Skeletal muscle tissue (tissue), 4 donors: ENCODE data around the gene SIRT4. TPM values are rescaled to one million over a fixed set of nuclear protein-coding genes. Genes with fewer than 3 reads are reported as not detected.
A peak's percentile ranks its signal among the peaks of the same experiment; 100 is the strongest.

Experiments used
- H3K27ac ChIP-seq: one replicate; pipeline ENCODE4 v1.7.0; 2013; ENCODE audit warnings: mild to moderate bottlenecking, low read depth, low read length, inconsistent platforms
- H3K27me3 ChIP-seq, 3 donors: one replicate each; pipeline ENCODE4 v1.7.0; 2013; ENCODE audit warnings: low read length in 3 of 3; ENCODE audit not compliant: control insufficient read depth in 3 of 3, insufficient read depth in 3 of 3
- H3K36me3 ChIP-seq, 3 donors: one replicate each; pipeline ENCODE4 v1.7.0; 2013; ENCODE audit warnings: low read length in 3 of 3; ENCODE audit not compliant: control insufficient read depth in 3 of 3, insufficient read depth in 3 of 3
- H3K4me1 ChIP-seq, 3 donors: one replicate each; pipeline ENCODE4 v1.7.0; 2013; ENCODE audit warnings: low read length in 3 of 3, mild to moderate bottlenecking in 3 of 3; ENCODE audit not compliant: control insufficient read depth in 3 of 3, insufficient read depth in 3 of 3
- H3K4me3 ChIP-seq, 3 donors: one replicate each; pipeline ENCODE4 v1.7.0; 2013; ENCODE audit warnings: low read length in 3 of 3
- H3K9ac ChIP-seq, 3 donors: one replicate each; pipeline ENCODE4 v1.7.0; 2013; ENCODE audit warnings: low read length in 3 of 3, mild to moderate bottlenecking in 3 of 3, moderate library complexity in 2 of 3, low read depth in 1 of 3
- H3K9me3 ChIP-seq, 3 donors: one replicate each; pipeline ENCODE4 v1.7.0; 2013; ENCODE audit warnings: low read length in 3 of 3; ENCODE audit not compliant: control insufficient read depth in 3 of 3
- total RNA-seq: library from RNA; depleted of rRNA; stranded (reverse); fragments of >200 nt; gene quantifications from one replicate; pipeline ENCODE4 v1.2.3, GENCODE V29; 2014
- donor health status: Osteomylitis.

The SIRT4 gene
- total RNA-seq, 1 donor from 2014 or later = 3.7 TPM

DNA sequence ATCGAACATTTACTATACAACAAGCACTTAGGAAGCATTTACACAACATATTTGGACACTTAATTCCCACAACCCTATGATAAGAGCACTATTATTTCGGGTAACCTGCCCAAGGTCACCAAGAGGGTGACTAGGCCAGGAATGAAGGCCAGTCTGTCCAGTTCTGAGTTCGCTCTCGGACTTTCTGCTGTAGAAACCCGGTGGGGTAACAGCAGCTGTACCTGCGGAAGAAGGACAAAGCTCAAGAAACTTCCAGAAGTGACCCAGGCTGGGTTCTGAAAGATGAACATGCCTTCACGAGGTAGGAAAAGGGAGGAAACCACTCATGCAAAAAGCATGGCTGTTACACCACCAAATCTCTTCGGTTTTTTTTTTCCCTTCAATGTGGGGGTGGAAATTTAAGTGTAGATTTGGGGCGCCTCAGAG is 14.7 kb downstream of the SIRT4 start:
- Histone ChIP-seq H3K9ac (peak overlapping the region; percentile 86 to 92 (median 92)), H3K27ac (peak overlapping the region; percentile 81), H3K9me3 (no peaks in the 10 kb centered on the region), H3K4me1 (peaks cover 7 to 8% (median 7%) of the 10 kb centered on the region in 3 donors), H3K27me3 (no peaks in the 10 kb centered on the region), H3K4me3 (peak overlapping the region; percentile 77 to 90 (median 90)), H3K36me3 (no peaks in the 10 kb centered on the region)

DNA sequence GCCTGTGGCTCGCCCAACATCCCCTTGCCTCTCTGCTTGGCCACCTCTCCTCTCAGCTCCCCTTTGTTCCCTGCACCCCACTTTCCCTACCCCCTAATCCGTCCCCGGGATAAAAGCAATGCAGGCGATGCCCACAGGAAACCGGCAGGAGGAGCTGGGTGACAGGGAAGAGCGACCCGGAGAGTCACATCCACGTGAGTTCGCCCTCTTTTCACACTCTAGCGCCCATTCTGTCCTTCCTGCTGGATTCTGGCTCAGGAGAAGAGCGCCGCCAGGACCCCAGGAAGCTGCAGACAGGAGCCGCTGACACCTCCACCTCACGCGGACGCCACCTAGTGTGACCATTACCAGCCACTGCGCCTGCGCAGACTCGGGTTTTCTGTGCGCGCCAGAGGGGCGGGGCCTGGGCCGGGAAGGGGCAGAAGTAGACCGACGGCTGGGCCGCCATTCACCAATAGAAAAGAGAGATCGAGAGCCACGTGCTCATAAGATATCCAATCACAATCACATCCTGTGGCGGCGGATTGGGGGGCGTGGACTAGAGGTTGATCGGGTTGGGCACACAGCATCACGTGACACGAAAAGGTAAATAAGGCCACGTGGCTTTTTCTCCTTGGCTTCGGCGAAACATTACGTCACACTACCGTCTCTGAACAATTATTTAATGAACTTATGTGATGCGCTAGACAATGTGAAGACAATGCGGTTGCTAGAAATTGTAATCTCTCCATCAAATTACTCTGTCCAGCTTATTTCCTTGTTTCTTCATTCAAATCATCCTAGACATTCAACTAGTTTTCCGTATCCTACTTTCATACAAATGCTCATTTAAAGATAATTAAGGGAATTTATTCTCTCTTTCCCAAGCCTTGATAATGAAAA is 15.3 kb downstream of the SIRT4 start:
- Histone ChIP-seq H3K9me3 (no peaks in the 10 kb centered on the region), H3K4me1 (peaks cover 7 to 8% (median 7%) of the 10 kb centered on the region in 3 donors)

GRCh38 chr12:120321382-120322202 is 19.5 kb downstream of the SIRT4 start:
- Histone ChIP-seq H3K9me3 (no peaks in the 10 kb centered on the region), H3K27ac (no peak overlapping the region), H3K36me3 (no peaks in the 10 kb centered on the region), H3K9ac (no peak overlapping the region), H3K4me1 (peaks cover 6 to 11% (median 9%) of the 10 kb centered on the region in 3 donors), H3K27me3 (no peaks in the 10 kb centered on the region), H3K4me3 (no peak overlapping the region)

More for the DNA sequence above, 15.3 kb downstream of the SIRT4 start:
- H3K27ac ChIP-seq = peak overlapping the region; percentile 81
- peak overlapping the region; percentile 86 to 92 (median 92) for H3K9ac ChIP-seq
- peak overlapping the region; percentile 77 to 90 (median 90) for H3K4me3 ChIP-seq
- H3K27me3 ChIP-seq = no peaks in the 10 kb centered on the region
- H3K36me3 ChIP-seq = no peaks in the 10 kb centered on the region

GRCh38 chr12:120323772-120324171 is 21.7 kb downstream of the SIRT4 start:
- H3K27me3 ChIP-seq = no peaks in the 10 kb centered on the region
- no peak overlapping the region for H3K9ac ChIP-seq
- H3K36me3 ChIP-seq = no peaks in the 10 kb centered on the region
- no peaks in the 10 kb centered on the region for H3K9me3 ChIP-seq
- peaks cover 0 to 4% (median 2%) of the 10 kb centered on the region in 3 donors for H3K4me1 ChIP-seq
- no peak overlapping the region for H3K27ac ChIP-seq
- H3K4me3 ChIP-seq = no peak overlapping the region

- Histone ChIP-seq H3K9ac (peak overlapping the region in 1 of 3 donors; percentile 10), H3K27ac (no peak overlapping the region), H3K36me3 (no peaks in the 10 kb centered on the region), H3K4me3 (no peak overlapping the region), H3K9me3 (no peaks in the 10 kb centered on the region), H3K4me1 (peaks cover 0 to 4% (median 2%) of the 10 kb centered on the region in 3 donors), H3K27me3 (no peaks in the 10 kb centered on the region)
Observed at GRCh38 chr12:120324841-120325417, 22.8 kb downstream of the SIRT4 start.

- peaks cover 0 to 4% (median 2%) of the 10 kb centered on the region in 3 donors for H3K4me1 ChIP-seq
- H3K27ac ChIP-seq = no peak within 1 kb of the TSS
- H3K36me3 ChIP-seq = no peaks in the 10 kb centered on the region
- H3K9me3 ChIP-seq = no peaks in the 10 kb centered on the region
- no peak within 1 kb of the TSS for H3K9ac ChIP-seq
- H3K4me3 ChIP-seq = no peak within 1 kb of the TSS
- peaks cover 3 to 4% (median 3%) of the 10 kb centered on the region in 3 donors for H3K27me3 ChIP-seq
Observed at GRCh38 chr12:120327593-120327992, 25.5 kb downstream of the SIRT4 start, which contains the start of gene PLA2G1B. PLA2G1B (minus strand) TSS chr12:120327779; CDS start chr12:120327753, 26 bp downstream.

DNA sequence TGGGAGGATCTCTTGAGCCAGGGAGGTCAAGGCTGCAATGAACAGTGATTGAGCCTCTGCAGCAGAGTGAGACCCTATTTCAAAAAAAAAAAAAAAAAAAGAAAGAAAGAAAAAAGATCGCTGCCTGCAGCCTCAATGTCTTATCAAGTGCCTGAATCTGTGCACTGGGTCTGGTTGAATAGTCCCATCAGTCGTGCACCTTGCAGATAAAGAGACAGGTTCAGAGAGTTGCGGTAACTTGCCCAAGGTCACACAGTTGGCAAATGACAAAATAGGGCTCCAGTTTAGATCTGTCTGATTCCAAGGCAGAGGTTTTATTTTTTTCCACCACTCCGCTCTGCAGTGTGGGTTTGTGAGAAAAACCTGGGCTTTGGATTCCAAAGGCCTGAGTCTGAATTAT is 26.1 kb downstream of the SIRT4 start:
- H3K9ac ChIP-seq = no peak overlapping the region
- H3K27ac ChIP-seq = no peak overlapping the region
- peaks cover 3 to 4% (median 3%) of the 10 kb centered on the region in 3 donors for H3K27me3 ChIP-seq
- no peak overlapping the region for H3K4me3 ChIP-seq
- peaks cover 0 to 4% (median 2%) of the 10 kb centered on the region in 3 donors for H3K4me1 ChIP-seq
- no peaks in the 10 kb centered on the region for H3K9me3 ChIP-seq
- H3K36me3 ChIP-seq = no peaks in the 10 kb centered on the region

DNA sequence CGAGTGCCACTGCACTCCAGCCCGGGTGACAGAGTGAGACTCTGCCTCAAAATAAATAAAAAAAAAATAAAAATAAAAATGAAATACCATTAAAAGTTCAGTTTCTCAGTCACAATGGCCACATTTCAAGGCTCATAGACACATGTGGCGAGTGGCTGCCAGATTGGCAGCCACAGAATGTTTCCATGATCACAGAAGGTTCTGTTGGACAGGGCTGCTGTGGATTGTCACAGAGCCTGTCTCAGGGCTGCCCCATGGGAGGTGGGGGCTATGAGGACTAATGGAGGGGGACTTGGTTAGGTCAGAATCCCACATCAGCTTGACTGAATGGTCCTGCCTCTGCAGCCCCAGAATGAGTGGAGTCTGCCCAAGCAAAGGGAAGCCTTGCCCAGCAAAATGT is 29.3 kb downstream of the SIRT4 start:
- peaks cover 3 to 4% (median 3%) of the 10 kb centered on the region in 3 donors for H3K27me3 ChIP-seq
- no peaks in the 10 kb centered on the region for H3K36me3 ChIP-seq
- H3K27ac ChIP-seq = no peak overlapping the region
- no peaks in the 10 kb centered on the region for H3K9me3 ChIP-seq
- H3K4me3 ChIP-seq = no peak overlapping the region
- no peaks in the 10 kb centered on the region for H3K4me1 ChIP-seq
- H3K9ac ChIP-seq = no peak overlapping the region

DNA sequence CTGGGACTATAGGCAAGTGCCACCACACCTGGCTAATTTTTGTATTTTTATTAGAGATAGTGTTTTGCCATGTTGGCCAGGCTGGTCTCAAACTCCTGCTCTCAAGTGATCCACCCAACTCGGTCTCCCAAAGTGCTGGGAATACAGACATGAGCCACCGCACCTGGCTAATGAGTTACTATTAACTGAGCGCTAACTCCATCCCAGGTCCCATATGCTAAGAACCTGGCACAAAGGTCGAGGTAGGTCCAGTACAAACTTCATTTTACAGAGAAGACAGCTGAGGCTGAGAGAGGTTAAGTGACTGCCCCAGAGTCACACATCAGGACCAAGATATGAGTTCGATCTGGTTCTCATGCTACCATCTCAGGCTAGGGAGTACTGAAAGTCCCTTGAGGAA is 29.9 kb downstream of the SIRT4 start:
- peaks cover 3 to 4% (median 3%) of the 10 kb centered on the region in 3 donors for H3K27me3 ChIP-seq
- H3K4me3 ChIP-seq = no peak overlapping the region
- no peaks in the 10 kb centered on the region for H3K9me3 ChIP-seq
- no peaks in the 10 kb centered on the region for H3K36me3 ChIP-seq
- H3K27ac ChIP-seq = no peak overlapping the region
- H3K9ac ChIP-seq = no peak overlapping the region
- no peaks in the 10 kb centered on the region for H3K4me1 ChIP-seq
